ENCODE results near the gene PRR11.

DNA sequence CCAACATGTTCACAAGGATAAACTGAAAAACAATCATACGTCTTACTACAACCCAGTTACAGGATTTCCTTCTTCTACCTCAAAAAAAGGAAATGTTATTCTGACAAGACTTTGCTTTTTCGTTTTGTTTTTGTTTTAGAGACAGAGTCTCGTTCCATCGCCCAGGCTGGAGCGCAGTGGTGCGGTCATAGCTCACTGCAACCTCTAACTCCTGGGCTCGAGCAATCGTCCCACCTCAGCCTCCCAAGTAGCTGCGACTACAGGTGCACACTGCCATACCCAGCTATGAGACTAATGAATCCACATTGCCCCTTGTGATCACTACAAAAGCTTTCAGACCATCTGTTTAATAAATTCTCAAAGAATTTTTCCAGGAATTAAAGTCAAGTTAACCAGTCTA lies 40.1 kb upstream of the PRR11 start:
- TF ChIP-seq, protein P1, sequence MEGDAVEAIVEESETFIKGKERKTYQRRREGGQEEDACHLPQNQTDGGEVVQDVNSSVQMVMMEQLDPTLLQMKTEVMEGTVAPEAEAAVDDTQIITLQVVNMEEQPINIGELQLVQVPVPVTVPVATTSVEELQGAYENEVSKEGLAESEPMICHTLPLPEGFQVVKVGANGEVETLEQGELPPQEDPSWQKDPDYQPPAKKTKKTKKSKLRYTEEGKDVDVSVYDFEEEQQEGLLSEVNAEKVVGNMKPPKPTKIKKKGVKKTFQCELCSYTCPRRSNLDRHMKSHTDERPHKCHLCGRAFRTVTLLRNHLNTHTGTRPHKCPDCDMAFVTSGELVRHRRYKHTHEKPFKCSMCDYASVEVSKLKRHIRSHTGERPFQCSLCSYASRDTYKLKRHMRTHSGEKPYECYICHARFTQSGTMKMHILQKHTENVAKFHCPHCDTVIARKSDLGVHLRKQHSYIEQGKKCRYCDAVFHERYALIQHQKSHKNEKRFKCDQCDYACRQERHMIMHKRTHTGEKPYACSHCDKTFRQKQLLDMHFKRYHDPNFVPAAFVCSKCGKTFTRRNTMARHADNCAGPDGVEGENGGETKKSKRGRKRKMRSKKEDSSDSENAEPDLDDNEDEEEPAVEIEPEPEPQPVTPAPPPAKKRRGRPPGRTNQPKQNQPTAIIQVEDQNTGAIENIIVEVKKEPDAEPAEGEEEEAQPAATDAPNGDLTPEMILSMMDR (IDR thresholded peaks at IDR 0.05) = no peak
- TF ChIP-seq EZH2 (IDR thresholded peaks at IDR 0.05) = no peak
